Psoas muscle (tissue), 8 donors: ENCODE results near the gene MAML3. TPM values are rescaled to one million over a fixed set of nuclear protein-coding genes. Genes with fewer than 3 reads are reported as not detected.

Experiments used
- ATAC-seq, 4 donors: fragments of 200-7000 bp; cut with Tn5 transposase; one replicate each; pipeline ENCODE4 v1.9.1; 2020; ENCODE audit warnings: moderate library complexity in 3 of 4, mild to moderate bottlenecking in 2 of 4
- DNase-seq, 2 donors: peaks; one replicate each; pipeline ENCODE4 v3.0.0-alpha.2; 2020
- H3K27ac ChIP-seq: fragments of 200-600 bp; one replicate; pipeline ENCODE4 v1.8.0; 2022
- H3K27me3 ChIP-seq, 3 donors: fragments of 200-600 bp in 1 of 3; one replicate each; pipeline versions ENCODE4 v1.6.1 to v1.8.0; 2013 to 2022; ENCODE audit warnings: low read length in 2 of 3, mild to moderate bottlenecking in 2 of 3, moderate library complexity in 1 of 3; ENCODE audit not compliant: insufficient read depth in 3 of 3
- H3K36me3 ChIP-seq, 2 donors: fragments of 200-600 bp in 1 of 2; one replicate each; pipeline versions ENCODE4 v1.6.1 to v1.8.0; 2013 to 2022; ENCODE audit warnings: low read depth in 1 of 2, mild to moderate bottlenecking in 1 of 2, moderate library complexity in 1 of 2; ENCODE audit not compliant: insufficient read depth in 1 of 2
- H3K4me1 ChIP-seq: fragments of 200-600 bp; one replicate; pipeline ENCODE4 v1.8.0; 2022
- H3K4me3 ChIP-seq: fragments of 200-600 bp; one replicate; pipeline ENCODE4 v1.8.0; 2022; ENCODE audit warnings: mild to moderate bottlenecking
- H3K9me3 ChIP-seq: fragments of 200-600 bp; one replicate; pipeline ENCODE4 v1.8.0; 2022
- CTCF ChIP-seq: fragments of 200-600 bp; IDR thresholded peaks from one replicate; pipeline ENCODE4 v1.8.0; 2022; ENCODE audit warnings: antibody characterized with exemption
- WGBS, 3 donors: extraction: QIAGEN DNeasy Blood & Tissue Kit; methylation state at CpG; one replicate each; pipeline versions ENCODE4 v1.1.6 to v1.1.7; 2013; 5-methylcytosine and 5-hydroxymethylcytosine counted together
- intact Hi-C, 2 donors: fragments of 100-400 bp; cut with DNase I; formaldehyde crosslinking; loops; one replicate each; pipeline versions ENCODE4 v1.11.0 to v1.14.2; 2022
- polyA plus RNA-seq, 3 donors: library from polyadenylated mRNA; stranded (reverse); fragments of 200-250 nt; gene quantifications; one replicate each; pipeline ENCODE4 v1.2.3, GENCODE V29; 2013
- total RNA-seq, 4 donors: library from RNA; stranded (reverse); fragmentation: NEBNext Ultra II Directional in 2 of 4; extraction: Animal tissue kit (Norgen Biotek cat#: 25700) in 2 of 4; gene quantifications; one replicate each; pipeline versions ENCODE4 v1.2.1 to v1.2.4, GENCODE V29; 2021 to 2023
- donor health status: healthy with polysubstance abuse.
- donor health status: DM: no; HTN: no; CAD: no; lungs with moderate emphysema.
- donor health status: Bipolar disorder and iron deficiency.
- donor health status: healthy.
- donor health status: DM: yes; HTN: yes; CAD: no.
- donor health status: DM: no; HTN: no; CAD: no.
- donor health status: DM: no; HTN: no; CAD: no.
- donor health status: DM: yes; HTN: yes; CAD: no.

MAML3 gene
- total and polyA plus RNA-seq, 7 donors, result 0.43 to 2.7 (median 0.74) TPM

GRCh38 chr4:140091305-140091704 is 62.7 kb downstream of the MAML3 start:
- intact Hi-C loops, result no loop called here
- no peak for DNase-seq
- TF ChIP-seq CTCF, result no peak
- no peaks in the 10 kb centered on the region for H3K36me3 ChIP-seq
- no peaks in the 10 kb centered on the region for H3K27me3 ChIP-seq
- ATAC-seq, result no peak
- no peak overlapping the region for H3K4me3 ChIP-seq
- H3K4me1 ChIP-seq, result peaks cover 39% of the 10 kb centered on the region
- no peaks in the 10 kb centered on the region for H3K9me3 ChIP-seq
- H3K27ac ChIP-seq, result no peak overlapping the region

GRCh38 chr4:140090215-140090731 is 63.7 kb downstream of the MAML3 start:
- Histone ChIP-seq H3K4me1 (peaks cover 30% of the 10 kb centered on the region), H3K9me3 (no peaks in the 10 kb centered on the region), H3K36me3 (no peaks in the 10 kb centered on the region), H3K27ac (no peak overlapping the region), H3K4me3 (no peak overlapping the region), H3K27me3 (no peaks in the 10 kb centered on the region)
- no peak for ATAC-seq
- intact Hi-C loops, result no loop called here
- no peak for DNase-seq
- TF ChIP-seq CTCF, result no peak
- WGBS, 3 donors, result 57 to 62% (median 57%) methylated on average over 5 of the region's 5 CpGs

GRCh38 chr4:140089216-140089615 is 64.8 kb downstream of the MAML3 start:
- no peaks in the 10 kb centered on the region for H3K9me3 ChIP-seq
- intact Hi-C loops, result no loop called here
- TF ChIP-seq CTCF, result no peak
- peaks cover 21% of the 10 kb centered on the region for H3K4me1 ChIP-seq
- ATAC-seq, result no peak
- no peaks in the 10 kb centered on the region for H3K27me3 ChIP-seq
- DNase-seq, result no peak
- no peak overlapping the region for H3K4me3 ChIP-seq
- no peaks in the 10 kb centered on the region for H3K36me3 ChIP-seq
- H3K27ac ChIP-seq, result no peak overlapping the region

- Histone ChIP-seq H3K4me1 (peaks cover 13% of the 10 kb centered on the region), H3K4me3 (no peak overlapping the region), H3K27ac (no peak overlapping the region), H3K27me3 (no peaks in the 10 kb centered on the region), H3K9me3 (no peaks in the 10 kb centered on the region), H3K36me3 (no peaks in the 10 kb centered on the region)
- no peak for DNase-seq
- WGBS, 3 donors, result 84 to 89% (median 86%) methylated on average over 5 of the region's 5 CpGs
- ATAC-seq, result no peak
- intact Hi-C loops, result no loop called here
- TF ChIP-seq CTCF, result no peak
Observed at GRCh38 chr4:140088323-140088967, 65.5 kb downstream of the MAML3 start.

- Histone ChIP-seq H3K36me3 (no peaks in the 10 kb centered on the region), H3K4me1 (no peaks in the 10 kb centered on the region), H3K27me3 (no peaks in the 10 kb centered on the region), H3K9me3 (no peaks in the 10 kb centered on the region), H3K27ac (no peak overlapping the region), H3K4me3 (no peak overlapping the region)
- no peak for ATAC-seq
- no peak for TF ChIP-seq CTCF
- 88 to 89% (median 88%) methylated on average over 4 of the region's 4 CpGs for WGBS, 3 donors
- intact Hi-C loops, result no loop called here
- no peak for DNase-seq
Observed at GRCh38 chr4:140085881-140086280, 68.1 kb downstream of the MAML3 start.
